Measurements from ENCODE around the gene HSD11B1. TPM values are rescaled to one million over a fixed set of nuclear protein-coding genes. Genes with fewer than 3 reads are reported as not detected.

The HSD11B1 gene
- total and polyA plus RNA-seq, 2 of the 4 experiments (the other 2 are of a cell fraction): 0.41 to 0.72 TPM

- Histone ChIP-seq H4K8ac (ENCODE audit: low read depth in 2 of 2, low read length in 2 of 2) (no peak overlapping the region), H4K91ac (ENCODE audit: insufficient read depth, low read depth, low read length) (no peak overlapping the region), H2AK9ac (replicated peaks; ENCODE audit: low read depth, low read length, poor library complexity) (no peak overlapping the region), H3K9ac (ENCODE audit: low read depth, low read length) (no peak overlapping the region), H3K27me3 (ENCODE audit: control insufficient read depth, insufficient read depth, low read length) (no peaks in the 10 kb centered on the region), H3K27ac (ENCODE audit: insufficient read depth, low read length) (no peak overlapping the region), H2BK5ac (ENCODE audit: low read depth, low read length, poor library complexity, severe bottlenecking) (no peak overlapping the region), H2BK15ac (ENCODE audit: low read depth, low read length) (no peak overlapping the region), H3K4ac (ENCODE audit: low read depth, low read length) (no peak overlapping the region), H3K4me3 (ENCODE audit: insufficient read depth, low read depth, low read length) (no peak overlapping the region), H3K9me1 (ENCODE audit: insufficient read depth, low read length) (no peaks in the 10 kb centered on the region), H3K14ac (replicated peaks; ENCODE audit: low read depth, low read length) (no peak overlapping the region), H4K20me1 (ENCODE audit: insufficient read depth, low read length) (no peaks in the 10 kb centered on the region), H3K23ac (ENCODE audit: low read depth, low read length) (no peak overlapping the region), H2BK20ac (ENCODE audit: low read depth, low read length) (no peak overlapping the region), H3K4me2 (ENCODE audit: low read depth, low read length) (no peak overlapping the region), H3K4me1 (ENCODE audit: control insufficient read depth, insufficient read depth, low read length) (no peaks in the 10 kb centered on the region), H2AFZ (replicated peaks; ENCODE audit: low read length, poor library complexity) (no peak overlapping the region), H2BK120ac (ENCODE audit: low read depth, low read length) (no peak overlapping the region), H3K18ac (ENCODE audit: low read depth, low read length) (no peak overlapping the region), H3K9me3 (ENCODE audit: control insufficient read depth, insufficient read depth, low read length) (no peaks in the 10 kb centered on the region), H3K36me3 (ENCODE audit: control insufficient read depth, insufficient read depth, low read length) (no peaks in the 10 kb centered on the region), H3K79me1 (ENCODE audit: low read depth in 1 of 2, low read length in 2 of 2) (no peaks in the 10 kb centered on the region), H2AK5ac (ENCODE audit: low read depth, low read length) (no peak overlapping the region), H4K5ac (ENCODE audit: low read depth, low read length) (no peak overlapping the region), H3K56ac (ENCODE audit: extremely low read depth, insufficient read depth, low read length) (no peak overlapping the region)
- DNase-seq (no peak), ATAC-seq (ENCODE audit: low read depth) (no peak)
- no peak for TF ChIP-seq ELK1 (IDR thresholded peaks at IDR 0.05; ENCODE audit: borderline replicate concordance, low read depth, low read length)
- TF ChIP-seq POLR2A (IDR thresholded peaks at IDR 0.05; ENCODE audit: low read depth, low read length): no peak
- TF ChIP-seq CTCF (conservative IDR thresholded peaks at IDR 0.05; ENCODE audit: low read depth, low read length): no peak
- no peak for TF ChIP-seq NFE2L2 (IDR thresholded peaks at IDR 0.05; ENCODE audit: low read depth, low read length)
- no peak for TF ChIP-seq MXI1 (IDR thresholded peaks at IDR 0.05; ENCODE audit: borderline replicate concordance, low read depth, low read length)
- no peak for TF ChIP-seq CHD1 (IDR thresholded peaks at IDR 0.05; ENCODE audit: low read depth, low read length)
- no peak for TF ChIP-seq RFX5 (IDR thresholded peaks at IDR 0.05; ENCODE audit: low read depth, low read length)
- dilution Hi-C loops (cut with HindIII; ENCODE audit: low sequenced_read_pairs, unreplicated experiment) (no loop called here), intact Hi-C loops (cut with micrococcal nuclease) (no loop called here), in situ Hi-C loops (cut with MboI; ENCODE audit: low sequenced_read_pairs) (no loop called here)
- no TSS peak for BruUV-seq (replicated peaks)
- no CpG with 5 or more reads among the region's 1 CpG for WGBS, 2 experiments (ENCODE audit: extremely low coverage in 2 of 2, insufficient read length in 1 of 2)
- POLR2A ChIA-PET (ENCODE audit: unreplicated experiment): interaction anchor here (0.6 kb wide), 1 partner anchor 68 kb away, joined by 3 read pairs; no protein-coding TSS in a partner anchor
- CTCF ChIA-PET: no interaction called here
Observed at GRCh38 chr1:209702832-209703231, 1.8 kb upstream of the HSD11B1 start.

Data from IMR-90 (cell line).